Right lobe of liver (tissue), 4 donors: ENCODE data around the gene HECTD4.

Experiments used
- CTCF ChIP-seq, 4 donors: fragments of 200-600 bp in 3 of 4; fragments of 450-650 bp in 1 of 4; IDR thresholded peaks; one replicate each; pipeline versions ENCODE4 v1.5.1 to v1.8.0; 2016 to 2022; ENCODE audit warnings: antibody characterized with exemption in 4 of 4, mild to moderate bottlenecking in 2 of 4
- POLR2A ChIP-seq: fragments of 450-650 bp; IDR thresholded peaks from one replicate; pipeline ENCODE4 v1.6.1; 2017; ENCODE audit warnings: antibody characterized with exemption, mild to moderate bottlenecking
- donor health status: DM: no; HTN: no; CAD: no.
- donor health status: DM: no; HTN: no; CAD: no.
- donor health status: DM: no; HTN: yes; CAD: no.

- no peak for TF ChIP-seq CTCF (IDR thresholded peaks at IDR 0.05)
- TF ChIP-seq POLR2A = no peak
These were observed 59.8 kb downstream of the HECTD4 start for GRCh38 chr12:112322441-112322840.
